Neural progenitor cell (in vitro differentiated cells): ENCODE data around the gene BAZ2A.

ENCODE experiments used
- EZH2phosphoT487 ChIP-seq: fragments of 200-600 bp; sonication (generic); IDR thresholded peaks from 2 replicates; pipeline ENCODE4 v1.6.1; 2017; ENCODE audit warnings: antibody characterized with exemption
- TF ChIP-seq, protein P1 (sequence below): fragments of 200-600 bp; sonication (generic); IDR thresholded peaks from 2 replicates; pipeline ENCODE4 v1.5.1; 2017; ENCODE audit warnings: antibody characterized with exemption, mild to moderate bottlenecking

DNA sequence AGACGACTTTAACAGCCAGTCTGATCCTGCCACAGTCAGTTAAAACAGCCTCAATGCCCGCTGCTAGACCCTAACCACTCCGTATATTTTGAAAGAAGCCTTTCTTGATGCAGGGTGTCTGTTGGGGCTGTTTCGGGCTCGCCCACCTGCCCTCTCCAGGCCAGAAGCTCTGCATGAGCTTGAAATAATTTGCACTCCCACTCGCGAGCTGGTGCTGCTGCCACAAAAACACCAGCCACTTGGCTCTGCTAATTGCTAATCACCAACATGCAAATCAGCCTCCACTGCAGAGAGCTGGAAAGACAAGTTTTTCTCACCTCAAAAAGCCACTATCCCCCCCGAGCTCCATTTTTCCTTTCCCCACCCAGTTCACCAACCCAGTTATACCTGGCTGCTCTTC is 15.5 kb downstream of the BAZ2A start:
- TF ChIP-seq, protein P1, sequence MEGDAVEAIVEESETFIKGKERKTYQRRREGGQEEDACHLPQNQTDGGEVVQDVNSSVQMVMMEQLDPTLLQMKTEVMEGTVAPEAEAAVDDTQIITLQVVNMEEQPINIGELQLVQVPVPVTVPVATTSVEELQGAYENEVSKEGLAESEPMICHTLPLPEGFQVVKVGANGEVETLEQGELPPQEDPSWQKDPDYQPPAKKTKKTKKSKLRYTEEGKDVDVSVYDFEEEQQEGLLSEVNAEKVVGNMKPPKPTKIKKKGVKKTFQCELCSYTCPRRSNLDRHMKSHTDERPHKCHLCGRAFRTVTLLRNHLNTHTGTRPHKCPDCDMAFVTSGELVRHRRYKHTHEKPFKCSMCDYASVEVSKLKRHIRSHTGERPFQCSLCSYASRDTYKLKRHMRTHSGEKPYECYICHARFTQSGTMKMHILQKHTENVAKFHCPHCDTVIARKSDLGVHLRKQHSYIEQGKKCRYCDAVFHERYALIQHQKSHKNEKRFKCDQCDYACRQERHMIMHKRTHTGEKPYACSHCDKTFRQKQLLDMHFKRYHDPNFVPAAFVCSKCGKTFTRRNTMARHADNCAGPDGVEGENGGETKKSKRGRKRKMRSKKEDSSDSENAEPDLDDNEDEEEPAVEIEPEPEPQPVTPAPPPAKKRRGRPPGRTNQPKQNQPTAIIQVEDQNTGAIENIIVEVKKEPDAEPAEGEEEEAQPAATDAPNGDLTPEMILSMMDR: no peak
- no peak for TF ChIP-seq EZH2phosphoT487
